T-helper 2 cell treated with Interferon-gamma antibody and Interleukin-4, amounts not matched to agents 5 μg/mL and 100 μg/mL, for 36 hours (primary cell): ENCODE results near the gene IGFALS.

Experiments
- DNase-seq: peaks from one replicate; pipeline ENCODE4 v3.0.0; 2021; ENCODE audit warnings: low spot score
- H3K27ac Mint-ChIP-seq: one replicate; pipeline ENCODE4 v1.8.0; 2021; ENCODE audit warnings: mild to moderate bottlenecking, mixed read lengths
- H3K27me3 Mint-ChIP-seq: one replicate; pipeline ENCODE4 v1.8.0; 2021; ENCODE audit warnings: low read depth, mixed read lengths
- H3K36me3 Mint-ChIP-seq: one replicate; pipeline ENCODE4 v1.8.0; 2021; ENCODE audit warnings: low read depth, mixed read lengths
- H3K4me1 Mint-ChIP-seq: one replicate; pipeline ENCODE4 v1.8.0; 2021; ENCODE audit warnings: low read depth, mixed read lengths
- H3K4me3 Mint-ChIP-seq: one replicate; pipeline ENCODE4 v1.8.0; 2022; ENCODE audit warnings: mild to moderate bottlenecking, moderate library complexity, mixed read lengths
- H3K9me3 Mint-ChIP-seq: one replicate; pipeline ENCODE4 v1.8.0; 2021; ENCODE audit warnings: mixed read lengths

IGFALS gene

GRCh38 chr16:1788708-1789100, 4.8 kb downstream of the IGFALS start:
- no peak for DNase-seq
- Mint-ChIP-seq H3K27ac (no peak overlapping the region), H3K27me3 (no peaks in the 10 kb centered on the region), H3K4me1 (no peaks in the 10 kb centered on the region), H3K9me3 (no peaks in the 10 kb centered on the region), H3K4me3 (no peak overlapping the region), H3K36me3 (peaks cover 7% of the 10 kb centered on the region)

- Mint-ChIP-seq H3K27me3 (no peaks in the 10 kb centered on the region), H3K4me3 (no peak overlapping the region), H3K4me1 (no peaks in the 10 kb centered on the region), H3K36me3 (peaks cover 10% of the 10 kb centered on the region), H3K27ac (no peak overlapping the region), H3K9me3 (no peaks in the 10 kb centered on the region)
- DNase-seq: peak; percentile 3
Measured at GRCh38 chr16:1788095-1788707, 5.3 kb downstream of the IGFALS start.

- peaks cover 10% of the 10 kb centered on the region for H3K36me3 Mint-ChIP-seq
- H3K4me1 Mint-ChIP-seq: no peaks in the 10 kb centered on the region
- no peaks in the 10 kb centered on the region for H3K9me3 Mint-ChIP-seq
- no peak overlapping the region for H3K4me3 Mint-ChIP-seq
- H3K27ac Mint-ChIP-seq: no peak overlapping the region
- no peak for DNase-seq
- H3K27me3 Mint-ChIP-seq: no peaks in the 10 kb centered on the region
Measured at GRCh38 chr16:1787322-1788094, 6.0 kb downstream of the IGFALS start.

- Mint-ChIP-seq H3K4me3 (no peak overlapping the region), H3K27ac (no peak overlapping the region), H3K9me3 (no peaks in the 10 kb centered on the region), H3K4me1 (no peaks in the 10 kb centered on the region), H3K36me3 (peaks cover 10% of the 10 kb centered on the region), H3K27me3 (no peaks in the 10 kb centered on the region)
- DNase-seq: no peak
Measured at GRCh38 chr16:1787056-1787321, 6.5 kb downstream of the IGFALS start.

- Mint-ChIP-seq H3K27ac (no peak overlapping the region), H3K27me3 (no peaks in the 10 kb centered on the region), H3K36me3 (peaks cover 10% of the 10 kb centered on the region), H3K4me1 (peaks cover 2% of the 10 kb centered on the region), H3K4me3 (no peak overlapping the region), H3K9me3 (no peaks in the 10 kb centered on the region)
- DNase-seq: no peak
Measured at GRCh38 chr16:1786242-1787055, 7.1 kb downstream of the IGFALS start.

- Mint-ChIP-seq H3K9me3 (no peaks in the 10 kb centered on the region), H3K4me3 (no peak overlapping the region), H3K27ac (no peak overlapping the region), H3K36me3 (peaks cover 10% of the 10 kb centered on the region), H3K27me3 (no peaks in the 10 kb centered on the region), H3K4me1 (peaks cover 4% of the 10 kb centered on the region)
- no peak for DNase-seq
Measured at GRCh38 chr16:1785846-1786170, 7.7 kb downstream of the IGFALS start.

GRCh38 chr16:1784977-1785845, 8.3 kb downstream of the IGFALS start:
- Mint-ChIP-seq H3K4me1 (peaks cover 4% of the 10 kb centered on the region), H3K36me3 (peaks cover 9% of the 10 kb centered on the region), H3K9me3 (no peaks in the 10 kb centered on the region), H3K27ac (peak overlapping the region; percentile 55), H3K27me3 (no peaks in the 10 kb centered on the region), H3K4me3 (peak overlapping the region; percentile 50)
- no peak for DNase-seq

GRCh38 chr16:1782408-1783264, 10.9 kb downstream of the IGFALS start, which contains the start of the genes NUBP2 and SPSB3:
TSS of gene NUBP2 (plus strand) at chr16:1782960. CDS start at chr16:1783021, 61 bp downstream.
TSS of gene SPSB3 (minus strand) at chr16:1782571. CDS start at chr16:1781483, 1,088 bp downstream.
- peak within 1 kb of the TSS; percentile 89 for H3K27ac Mint-ChIP-seq
- H3K4me1 Mint-ChIP-seq: peaks cover 4% of the 10 kb centered on the region
- H3K36me3 Mint-ChIP-seq: peaks cover 7% of the 10 kb centered on the region
- no peaks in the 10 kb centered on the region for H3K27me3 Mint-ChIP-seq
- H3K4me3 Mint-ChIP-seq: peak within 1 kb of the TSS; percentile 92
- peak; percentile 100 for DNase-seq
- H3K9me3 Mint-ChIP-seq: no peaks in the 10 kb centered on the region

GRCh38 chr16:1781758-1782407, 11.6 kb downstream of the IGFALS start:
- Mint-ChIP-seq H3K9me3 (no peaks in the 10 kb centered on the region), H3K27ac (peak overlapping the region; percentile 79), H3K4me3 (peak overlapping the region; percentile 85), H3K4me1 (peaks cover 4% of the 10 kb centered on the region), H3K36me3 (peaks cover 7% of the 10 kb centered on the region), H3K27me3 (no peaks in the 10 kb centered on the region)
- DNase-seq: no peak

GRCh38 chr16:1781254-1781653, 12.3 kb downstream of the IGFALS start:
- peaks cover 4% of the 10 kb centered on the region for H3K4me1 Mint-ChIP-seq
- no peaks in the 10 kb centered on the region for H3K9me3 Mint-ChIP-seq
- H3K36me3 Mint-ChIP-seq: peaks cover 7% of the 10 kb centered on the region
- H3K27ac Mint-ChIP-seq: peak overlapping the region; percentile 79
- H3K4me3 Mint-ChIP-seq: peak overlapping the region; percentile 85
- H3K27me3 Mint-ChIP-seq: no peaks in the 10 kb centered on the region
- no peak for DNase-seq

- no peak for DNase-seq
- peak overlapping the region; percentile 85 for H3K4me3 Mint-ChIP-seq
- H3K9me3 Mint-ChIP-seq: no peaks in the 10 kb centered on the region
- H3K27ac Mint-ChIP-seq: no peak overlapping the region
- H3K27me3 Mint-ChIP-seq: no peaks in the 10 kb centered on the region
- H3K36me3 Mint-ChIP-seq: peaks cover 7% of the 10 kb centered on the region
- peaks cover 4% of the 10 kb centered on the region for H3K4me1 Mint-ChIP-seq
Measured at GRCh38 chr16:1780677-1781072, 12.8 kb downstream of the IGFALS start.

- H3K9me3 Mint-ChIP-seq: no peaks in the 10 kb centered on the region
- peaks cover 5% of the 10 kb centered on the region for H3K36me3 Mint-ChIP-seq
- DNase-seq: no peak
- peaks cover 4% of the 10 kb centered on the region for H3K4me1 Mint-ChIP-seq
- peak overlapping the region; percentile 85 for H3K4me3 Mint-ChIP-seq
- H3K27me3 Mint-ChIP-seq: no peaks in the 10 kb centered on the region
- H3K27ac Mint-ChIP-seq: no peak overlapping the region
Measured at GRCh38 chr16:1779741-1780676, 13.5 kb downstream of the IGFALS start.
